Thyroid gland (tissue), 4 donors: ENCODE data around the gene CCDC82.

Source experiments
- POLR2A ChIP-seq, 2 donors: fragments of 450-650 bp; IDR thresholded peaks; one replicate each; pipeline ENCODE4 v1.6.1; 2017; ENCODE audit warnings: antibody characterized with exemption in 2 of 2, mild to moderate bottlenecking in 2 of 2, moderate library complexity in 1 of 2
- TF ChIP-seq, protein P1 (sequence below), 6 experiments: fragments of 200-600 bp in 3 of 6; fragments of 450-650 bp in 3 of 6; sonication (generic) in 3 of 6; IDR thresholded peaks; one replicate each; pipeline ENCODE4 v1.5.1; 2016 to 2019; ENCODE audit warnings: antibody characterized with exemption in 6 of 6, mild to moderate bottlenecking in 2 of 6, inconsistent platforms in 1 of 6, moderate library complexity in 1 of 6

DNA sequence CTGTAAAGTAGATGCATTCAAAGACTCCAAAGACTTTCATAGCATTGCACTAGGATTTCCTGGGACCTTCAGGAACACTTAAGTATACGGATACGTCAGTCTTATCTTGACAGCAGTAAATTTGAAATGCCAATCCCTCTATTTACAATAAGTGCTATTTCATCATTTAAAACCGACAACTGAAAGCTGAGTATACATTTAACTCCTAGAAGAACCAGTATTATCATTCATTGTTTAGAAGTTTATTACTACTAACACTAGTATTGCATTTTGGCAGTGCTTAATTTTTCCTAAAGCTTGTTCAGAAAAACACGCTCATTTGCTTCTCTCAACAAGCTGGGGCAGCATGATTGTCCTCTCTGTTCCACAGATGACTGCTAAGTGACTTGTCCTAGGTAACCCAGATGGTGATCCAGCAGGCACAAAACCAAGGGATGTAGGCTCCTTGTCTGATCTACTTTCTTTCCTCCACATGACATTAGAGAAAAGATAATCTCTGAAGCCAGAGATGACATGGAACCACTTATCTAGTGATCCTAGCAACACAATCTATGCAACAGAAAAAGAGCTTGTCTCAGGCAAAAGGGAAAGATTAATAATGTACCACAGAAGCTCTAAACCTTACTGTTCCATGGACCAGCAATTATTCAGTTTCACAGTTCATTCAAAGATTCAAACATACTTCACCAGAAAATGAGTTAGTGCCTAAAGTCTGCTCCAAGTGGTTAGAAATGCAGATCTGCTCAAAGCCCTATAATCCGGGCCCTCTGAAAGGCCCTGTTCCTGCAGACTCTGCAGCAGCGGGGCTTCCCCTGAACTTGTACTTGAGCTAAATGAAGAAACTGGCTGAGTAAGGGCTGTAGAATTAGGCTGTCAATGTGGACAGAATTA lies 51.9 kb downstream of the CCDC82 start:
- TF ChIP-seq, protein P1, sequence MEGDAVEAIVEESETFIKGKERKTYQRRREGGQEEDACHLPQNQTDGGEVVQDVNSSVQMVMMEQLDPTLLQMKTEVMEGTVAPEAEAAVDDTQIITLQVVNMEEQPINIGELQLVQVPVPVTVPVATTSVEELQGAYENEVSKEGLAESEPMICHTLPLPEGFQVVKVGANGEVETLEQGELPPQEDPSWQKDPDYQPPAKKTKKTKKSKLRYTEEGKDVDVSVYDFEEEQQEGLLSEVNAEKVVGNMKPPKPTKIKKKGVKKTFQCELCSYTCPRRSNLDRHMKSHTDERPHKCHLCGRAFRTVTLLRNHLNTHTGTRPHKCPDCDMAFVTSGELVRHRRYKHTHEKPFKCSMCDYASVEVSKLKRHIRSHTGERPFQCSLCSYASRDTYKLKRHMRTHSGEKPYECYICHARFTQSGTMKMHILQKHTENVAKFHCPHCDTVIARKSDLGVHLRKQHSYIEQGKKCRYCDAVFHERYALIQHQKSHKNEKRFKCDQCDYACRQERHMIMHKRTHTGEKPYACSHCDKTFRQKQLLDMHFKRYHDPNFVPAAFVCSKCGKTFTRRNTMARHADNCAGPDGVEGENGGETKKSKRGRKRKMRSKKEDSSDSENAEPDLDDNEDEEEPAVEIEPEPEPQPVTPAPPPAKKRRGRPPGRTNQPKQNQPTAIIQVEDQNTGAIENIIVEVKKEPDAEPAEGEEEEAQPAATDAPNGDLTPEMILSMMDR (IDR thresholded peaks at IDR 0.05): no peak
- TF ChIP-seq POLR2A (IDR thresholded peaks at IDR 0.05): no peak
